22Rv1 (cell line): ENCODE measurements around the gene SNX9.

ENCODE experiments used
- ZFX ChIP-seq: fragments of 450-650 bp; IDR thresholded peaks from 2 replicates; pipeline ENCODE4 v1.6.1; 2017; ENCODE audit warnings: antibody characterized with exemption, borderline replicate concordance
- TF ChIP-seq, protein P1 (sequence below): fragments of 450-650 bp; IDR thresholded peaks from 2 replicates; pipeline ENCODE4 v1.5.1; 2017; ENCODE audit warnings: mild to moderate bottlenecking

DNA sequence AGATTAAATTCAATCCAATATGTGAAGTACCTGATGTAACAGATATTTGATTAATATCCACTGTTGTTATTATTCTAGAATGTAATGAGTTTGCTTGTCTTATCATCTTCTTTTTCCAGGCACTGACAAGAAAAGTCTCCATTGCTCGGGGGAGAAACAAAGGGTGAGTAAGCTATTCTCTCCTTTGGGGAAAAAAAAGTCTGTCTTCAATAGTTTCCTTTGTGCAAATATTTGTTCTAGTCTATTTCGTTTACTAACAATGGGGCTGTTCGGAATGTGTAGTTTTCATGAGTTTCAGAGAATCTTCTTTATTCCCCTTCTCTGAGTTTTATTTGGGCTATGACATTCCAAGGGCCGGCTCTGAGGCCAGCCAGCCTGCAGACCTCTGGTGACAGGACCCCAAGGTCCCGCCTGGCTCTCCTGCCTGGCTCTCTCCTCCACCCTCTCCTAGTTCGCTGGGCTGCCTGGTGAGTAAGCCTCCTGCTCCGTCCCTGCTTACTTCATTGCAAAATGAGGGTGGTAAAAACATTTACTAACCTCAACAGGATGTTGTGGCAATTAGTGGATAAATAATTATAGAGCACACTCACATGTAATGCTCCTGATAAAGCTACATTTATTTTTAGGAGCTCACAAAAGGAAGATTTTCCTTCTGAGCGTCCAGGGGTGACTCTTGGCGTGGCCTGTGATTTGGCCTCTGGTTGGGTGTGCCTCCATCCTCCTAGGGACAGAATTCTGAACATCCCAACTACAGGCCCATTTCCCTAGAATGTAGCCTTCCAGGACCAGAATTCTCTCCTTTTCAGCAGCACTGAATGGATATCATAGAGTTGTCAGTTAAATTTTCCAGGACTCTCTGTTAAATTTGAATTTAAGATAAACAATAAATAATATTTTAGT, 43.1 kb upstream of the SNX9 start:
- TF ChIP-seq, protein P1, sequence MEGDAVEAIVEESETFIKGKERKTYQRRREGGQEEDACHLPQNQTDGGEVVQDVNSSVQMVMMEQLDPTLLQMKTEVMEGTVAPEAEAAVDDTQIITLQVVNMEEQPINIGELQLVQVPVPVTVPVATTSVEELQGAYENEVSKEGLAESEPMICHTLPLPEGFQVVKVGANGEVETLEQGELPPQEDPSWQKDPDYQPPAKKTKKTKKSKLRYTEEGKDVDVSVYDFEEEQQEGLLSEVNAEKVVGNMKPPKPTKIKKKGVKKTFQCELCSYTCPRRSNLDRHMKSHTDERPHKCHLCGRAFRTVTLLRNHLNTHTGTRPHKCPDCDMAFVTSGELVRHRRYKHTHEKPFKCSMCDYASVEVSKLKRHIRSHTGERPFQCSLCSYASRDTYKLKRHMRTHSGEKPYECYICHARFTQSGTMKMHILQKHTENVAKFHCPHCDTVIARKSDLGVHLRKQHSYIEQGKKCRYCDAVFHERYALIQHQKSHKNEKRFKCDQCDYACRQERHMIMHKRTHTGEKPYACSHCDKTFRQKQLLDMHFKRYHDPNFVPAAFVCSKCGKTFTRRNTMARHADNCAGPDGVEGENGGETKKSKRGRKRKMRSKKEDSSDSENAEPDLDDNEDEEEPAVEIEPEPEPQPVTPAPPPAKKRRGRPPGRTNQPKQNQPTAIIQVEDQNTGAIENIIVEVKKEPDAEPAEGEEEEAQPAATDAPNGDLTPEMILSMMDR, result no peak
- TF ChIP-seq ZFX, result no peak
